Dermis blood vessel endothelial cell (primary cell): Measurements from ENCODE around the gene MYH9. TPM values are rescaled to one million over a fixed set of nuclear protein-coding genes. Genes with fewer than 3 reads are reported as not detected.

Experiments
- DNase-seq: peaks from one replicate; pipeline ENCODE4 v3.0.0; 2010
- total RNA-seq: library from RNA; depleted of rRNA; stranded (reverse); fragments of >200 nt; gene quantifications from 2 replicates; pipeline ENCODE4 v1.2.3, GENCODE V29; 2014

The MYH9 gene
- total RNA-seq, 1 donor from 2014 or later: 803 TPM

DNA sequence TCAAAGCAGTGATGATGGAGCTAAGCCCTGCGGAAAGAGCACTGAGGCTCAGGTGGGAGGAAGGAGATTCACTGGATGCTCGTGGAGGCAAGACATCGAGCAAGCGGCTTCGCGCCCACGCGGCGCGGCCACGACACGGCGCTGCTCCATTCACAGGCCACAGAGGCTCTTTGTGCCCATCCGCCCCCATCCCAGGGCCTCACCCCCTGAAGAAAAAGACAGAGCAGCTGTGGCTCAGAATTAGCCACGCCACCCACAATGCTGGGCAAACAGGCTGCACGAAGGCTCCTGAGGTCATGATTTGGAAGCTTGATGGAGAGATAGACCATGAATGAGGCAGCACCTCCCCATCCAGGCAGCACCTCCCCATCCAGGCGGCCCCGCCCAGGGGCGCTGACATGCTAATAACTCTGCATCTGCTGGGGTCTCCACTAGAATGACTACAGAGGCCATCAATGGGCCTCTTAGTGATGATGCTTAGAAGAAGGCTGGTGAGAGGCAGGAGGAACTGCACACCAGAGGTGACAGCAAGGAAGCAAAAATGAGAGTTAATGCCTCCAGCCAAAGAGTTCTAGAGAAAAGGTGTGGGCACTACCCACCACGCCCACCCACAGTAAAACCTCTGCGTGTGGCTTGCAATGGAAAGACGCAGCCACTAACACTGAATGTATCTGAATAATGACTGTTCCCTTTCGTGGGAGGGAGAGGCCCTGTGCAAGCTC is 43.5 kb downstream of the MYH9 start:
- no peak for DNase-seq

DNA sequence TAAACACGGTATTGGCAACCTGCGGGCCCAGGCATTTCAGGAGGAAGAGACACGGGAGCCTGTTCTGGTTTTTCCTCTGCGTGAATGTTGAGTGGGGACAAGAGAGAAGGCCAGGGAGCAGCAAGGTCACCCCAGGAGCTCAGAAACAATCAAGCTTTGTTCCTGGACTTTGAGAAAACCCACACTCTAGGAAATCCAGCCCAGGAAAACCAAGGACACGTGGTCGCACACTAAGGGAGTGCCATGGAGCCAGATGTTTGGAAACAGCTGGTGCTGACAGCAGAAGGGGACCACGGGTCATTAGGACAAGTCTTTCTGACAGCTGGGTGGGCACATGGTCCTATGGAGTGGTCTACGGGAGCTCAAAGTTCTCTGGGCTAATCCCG is 44.1 kb downstream of the MYH9 start:
- DNase-seq: peak; percentile 65

DNA sequence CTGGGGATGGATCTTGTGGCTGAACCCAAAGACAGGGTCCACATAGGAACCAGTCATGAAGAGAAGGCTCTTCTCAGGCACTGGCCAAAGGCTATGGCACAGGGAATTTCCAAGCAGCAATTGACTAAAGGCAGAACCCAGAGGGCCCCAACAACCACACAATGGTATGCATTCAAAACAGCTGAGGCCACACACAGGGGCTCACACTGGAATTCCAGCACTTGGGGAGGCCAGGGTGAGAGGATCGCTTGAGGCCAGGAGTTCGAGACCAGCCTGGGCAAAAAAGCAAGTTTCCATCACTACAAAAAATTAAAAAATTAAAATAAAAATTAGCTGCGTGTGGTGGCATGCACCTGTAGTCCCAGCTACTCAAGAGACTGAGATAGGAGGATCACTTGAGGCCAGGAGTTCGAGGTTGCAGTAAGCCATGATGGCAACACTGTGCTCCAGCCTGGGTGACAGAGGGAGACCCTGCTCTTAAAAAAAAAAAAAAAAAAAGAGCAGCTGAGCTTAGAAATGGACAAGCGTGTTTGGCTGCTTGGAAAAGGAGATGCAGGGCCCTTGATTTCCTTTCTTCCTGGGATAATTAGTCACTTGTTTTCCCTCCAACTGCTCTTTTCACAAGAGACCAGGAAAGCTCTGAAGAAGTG is 44.6 kb downstream of the MYH9 start:
- no peak for DNase-seq

DNA sequence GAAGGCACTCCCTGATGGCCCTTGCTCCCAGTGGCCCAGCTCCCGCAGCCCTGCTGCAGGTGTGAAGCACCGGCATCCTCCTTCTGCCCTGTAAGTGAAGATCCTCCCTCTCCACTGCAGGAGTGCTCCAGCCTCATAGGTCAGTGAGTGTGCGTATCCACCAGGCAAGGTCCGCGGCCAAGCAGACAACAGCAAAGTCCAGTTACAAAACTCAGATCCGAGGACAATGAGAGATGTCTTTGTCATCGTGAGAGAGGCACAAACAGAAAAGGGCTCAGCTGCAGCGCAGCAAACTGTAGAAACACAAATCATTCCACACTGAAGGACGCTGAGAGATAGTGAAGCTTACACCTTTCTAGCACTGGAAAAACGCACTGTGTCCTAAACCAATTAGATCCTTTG is 46.1 kb downstream of the MYH9 start:
- no peak for DNase-seq

DNA sequence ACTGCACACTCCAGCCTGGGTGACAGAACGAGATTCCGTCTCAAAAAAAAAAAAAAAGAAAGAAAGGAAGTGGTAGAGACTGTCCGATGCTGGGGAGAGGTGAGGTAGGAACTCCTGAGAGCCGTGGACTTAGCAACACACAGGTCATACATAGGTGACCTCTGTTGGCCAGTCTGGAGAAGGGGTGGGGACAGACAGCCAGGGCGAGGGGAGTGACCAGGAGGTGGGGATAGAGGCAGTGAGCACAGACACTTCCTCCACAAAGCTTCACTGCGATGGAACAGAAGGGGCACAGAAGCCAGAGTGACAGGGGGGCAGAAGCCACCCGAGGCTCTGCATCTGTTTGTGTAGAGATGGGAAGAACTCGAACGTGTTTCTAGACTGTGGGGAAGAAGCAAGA is 47.1 kb downstream of the MYH9 start:
- no peak for DNase-seq

DNA sequence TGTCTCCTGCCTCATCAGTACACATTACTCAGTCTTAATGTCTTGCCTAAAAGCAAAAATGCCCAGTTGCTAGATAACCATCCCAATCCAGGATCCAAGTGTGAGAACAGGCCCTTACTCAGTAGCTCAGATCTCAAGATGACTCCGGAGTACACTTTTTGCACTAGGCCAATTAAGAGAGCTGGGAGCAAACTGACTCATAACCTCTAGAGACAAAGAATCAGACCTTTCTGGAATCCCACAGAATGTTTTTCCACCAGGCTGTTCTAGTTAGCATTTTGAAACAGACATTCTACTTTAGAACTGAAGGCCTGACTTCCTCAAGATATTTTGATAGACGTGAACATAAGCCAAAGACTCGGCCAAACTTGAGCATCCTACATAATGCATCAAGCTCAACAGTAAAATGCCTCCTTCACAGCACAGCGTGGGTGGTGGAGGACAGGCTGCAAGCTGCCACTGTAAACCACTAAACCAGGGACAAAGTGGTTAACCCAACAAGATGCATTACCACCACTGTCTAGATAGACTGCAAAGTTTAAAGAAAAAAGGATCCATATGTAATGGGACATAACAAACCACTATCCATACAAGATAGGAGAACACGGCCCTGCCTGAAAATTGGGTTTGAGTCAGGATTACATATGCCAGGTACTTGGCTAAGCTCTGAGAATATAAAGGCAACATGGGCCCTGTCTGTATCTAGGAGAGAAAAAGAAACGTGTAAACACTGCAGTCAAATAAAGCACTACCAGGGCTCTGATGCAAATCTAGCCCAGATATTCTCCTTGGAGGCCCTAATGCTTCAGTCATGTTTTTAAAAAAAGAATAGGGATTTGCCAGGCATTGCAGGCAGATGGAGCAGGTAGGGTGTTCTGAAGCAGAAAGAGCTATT is 48.3 kb downstream of the MYH9 start:
- peak; percentile 73 for DNase-seq

DNA sequence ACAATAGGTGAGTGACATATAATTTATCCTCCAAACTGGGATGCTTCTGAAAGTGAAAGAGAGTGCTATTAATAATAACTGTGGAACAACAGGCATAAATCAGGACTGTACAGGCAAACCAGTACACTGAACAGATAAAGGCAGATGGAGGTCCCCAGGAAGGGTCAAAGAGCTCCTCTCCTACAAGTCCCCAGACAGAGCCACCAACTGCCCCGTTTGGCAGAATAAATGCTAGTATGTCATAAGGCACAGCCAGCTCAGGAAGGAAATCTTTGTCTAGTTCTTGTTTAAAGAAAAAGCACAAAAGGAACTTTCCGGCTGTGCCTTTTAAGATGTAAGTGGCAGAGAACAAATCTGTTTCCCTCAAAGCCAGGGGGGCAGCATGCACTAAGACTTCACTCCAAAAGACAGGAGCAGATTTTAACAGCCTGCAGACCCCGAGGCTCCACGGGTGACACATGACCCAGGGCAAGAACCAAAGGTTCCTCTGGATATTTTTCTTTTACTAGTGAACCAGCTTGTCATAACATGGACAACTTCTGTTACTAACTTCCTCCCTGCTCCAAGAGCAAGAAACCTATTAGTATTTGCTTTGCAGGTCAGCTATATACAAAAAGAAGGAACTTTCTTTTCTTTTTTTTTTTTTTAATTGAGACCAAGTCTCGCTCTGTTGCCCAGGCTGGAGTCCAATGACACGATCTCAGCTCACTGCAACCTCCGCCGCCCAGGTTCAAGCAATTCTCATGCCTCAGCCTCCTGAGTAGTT is 50.2 kb downstream of the MYH9 start:
- no peak for DNase-seq

DNA sequence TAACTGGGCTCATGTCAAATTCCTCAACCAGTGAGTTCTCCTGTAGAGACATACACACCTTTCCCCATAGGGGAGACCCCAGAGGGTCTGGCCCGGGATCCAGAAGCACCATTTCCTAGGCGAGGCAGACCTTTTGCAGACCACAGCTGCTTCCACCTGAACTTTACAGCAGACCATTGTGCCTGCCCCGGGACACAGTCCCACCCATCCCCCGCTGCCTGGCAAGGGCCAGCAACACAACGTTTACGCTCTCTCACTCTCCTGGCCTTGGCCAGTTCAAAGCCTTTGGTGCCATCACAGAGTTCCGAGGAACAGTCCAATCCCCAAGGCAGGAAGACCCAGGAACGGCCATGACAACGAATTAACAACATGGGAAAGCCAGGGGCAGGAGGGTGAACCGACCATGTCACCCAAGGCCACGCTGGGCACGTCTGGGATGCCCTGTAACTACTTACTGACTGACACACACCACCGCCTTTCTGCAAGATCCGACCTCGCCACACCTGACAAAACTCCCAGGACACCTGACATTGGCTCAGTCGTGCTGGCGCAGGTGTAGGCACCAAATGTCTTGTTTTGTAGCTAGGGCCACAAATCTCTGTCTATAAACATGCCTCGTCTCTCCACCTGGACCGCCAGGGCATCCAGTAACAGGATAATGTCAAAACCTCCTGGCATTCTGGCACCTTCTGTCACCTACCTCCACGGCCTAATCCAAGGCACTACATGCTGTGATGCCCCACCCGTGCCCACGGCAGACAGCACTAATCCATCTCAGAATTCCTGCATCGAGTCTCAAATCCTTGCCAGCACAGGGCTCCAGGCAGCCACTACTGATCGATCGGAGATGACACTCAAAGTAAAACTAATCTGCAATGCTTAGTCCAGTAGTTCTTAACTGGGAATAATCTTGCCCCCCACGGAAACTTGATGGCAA is 51.3 kb downstream of the MYH9 start:
- no peak for DNase-seq

DNA sequence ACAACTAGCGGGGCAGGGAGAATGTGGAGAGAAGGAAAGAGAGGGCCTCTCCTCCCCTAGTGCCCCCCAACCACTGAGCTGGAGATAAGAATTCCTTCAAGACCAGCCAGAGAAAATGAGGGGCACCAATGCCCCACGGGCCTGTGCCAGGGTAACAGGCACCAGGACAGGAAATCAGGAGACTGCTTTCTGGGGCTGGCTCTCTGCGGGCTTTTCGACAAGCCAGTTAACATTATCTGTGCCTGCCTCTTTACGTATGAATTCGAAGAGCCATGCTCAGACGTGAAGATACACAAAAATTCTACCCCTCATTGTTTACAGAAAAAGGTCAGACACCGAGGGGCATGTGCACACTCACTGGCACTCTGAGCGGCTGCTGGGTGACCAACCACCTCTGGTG is 52.1 kb downstream of the MYH9 start:
- no peak for DNase-seq

DNA sequence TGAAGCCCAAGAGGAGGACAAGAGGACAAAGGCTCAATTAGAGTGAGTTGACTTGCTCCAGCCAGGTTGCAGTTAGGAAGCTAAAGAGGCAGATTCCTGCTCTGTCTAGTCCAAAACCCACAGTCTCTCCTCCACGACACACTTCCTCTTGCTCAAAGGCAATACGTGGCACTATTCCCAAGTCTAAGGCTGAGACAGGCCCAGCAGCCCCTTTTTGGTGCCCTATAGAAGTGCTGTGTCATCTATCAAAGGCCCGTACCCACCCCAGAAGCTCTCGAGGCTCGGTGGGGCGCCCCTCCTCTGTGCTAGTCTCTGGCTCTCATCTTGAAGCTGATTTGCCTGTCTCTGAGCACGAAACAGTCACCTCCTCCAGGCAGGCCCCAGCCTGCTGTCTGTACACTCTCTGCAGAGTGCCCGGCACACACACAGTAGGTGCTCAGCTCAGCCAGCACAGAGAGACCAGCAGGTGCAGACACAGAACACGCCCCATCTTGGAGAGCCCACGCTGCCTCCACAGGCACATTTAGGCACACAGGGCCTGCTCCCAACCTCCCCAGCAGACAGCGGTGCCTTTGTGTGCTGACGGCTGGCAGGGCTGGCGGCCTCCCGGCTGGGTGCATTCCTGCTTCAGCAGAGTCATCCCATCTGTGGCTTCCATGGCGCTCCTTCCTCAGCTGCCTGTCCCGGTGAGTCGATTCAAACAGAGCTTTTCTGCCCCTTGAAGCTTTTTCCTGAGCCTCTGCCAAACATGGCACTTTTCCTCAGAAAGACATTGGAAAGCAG is 52.8 kb downstream of the MYH9 start:
- DNase-seq: peak; percentile 57

DNA sequence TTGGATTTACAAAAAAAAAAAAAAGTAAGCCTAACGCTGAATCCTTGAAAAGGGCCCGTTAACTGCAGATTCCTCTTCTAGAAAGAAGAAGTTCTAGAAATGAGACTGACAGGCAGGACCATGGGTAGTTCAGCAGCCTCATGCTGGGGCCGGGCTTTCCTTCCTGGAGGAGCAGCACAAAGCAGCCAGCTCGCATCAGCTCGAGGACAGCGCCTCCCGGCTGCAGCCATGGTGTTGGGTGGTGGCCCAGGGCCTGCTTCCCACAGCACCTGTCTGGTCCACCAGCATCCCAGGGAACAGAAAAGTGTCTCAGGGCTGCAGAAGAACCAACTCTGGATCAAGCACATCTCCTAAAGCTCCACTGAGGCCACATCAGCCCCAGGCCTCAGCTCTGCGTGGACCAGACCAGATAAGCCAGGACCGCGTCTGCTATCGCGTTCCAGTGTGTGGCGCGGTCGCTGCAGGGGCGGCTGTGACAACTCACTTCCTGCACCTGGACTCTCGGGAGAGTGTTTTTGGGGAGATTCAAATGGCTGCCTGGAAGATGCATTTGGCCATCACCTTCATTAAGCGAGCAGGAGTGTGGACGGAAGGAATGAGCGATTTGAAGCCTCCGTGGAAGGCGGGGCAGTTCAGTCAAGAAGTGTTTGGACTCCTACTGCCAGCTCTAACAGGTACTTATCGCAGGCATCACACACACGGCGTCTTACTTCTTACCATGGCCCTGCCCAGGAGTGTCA is 53.5 kb downstream of the MYH9 start:
- DNase-seq: peak; percentile 63

DNA sequence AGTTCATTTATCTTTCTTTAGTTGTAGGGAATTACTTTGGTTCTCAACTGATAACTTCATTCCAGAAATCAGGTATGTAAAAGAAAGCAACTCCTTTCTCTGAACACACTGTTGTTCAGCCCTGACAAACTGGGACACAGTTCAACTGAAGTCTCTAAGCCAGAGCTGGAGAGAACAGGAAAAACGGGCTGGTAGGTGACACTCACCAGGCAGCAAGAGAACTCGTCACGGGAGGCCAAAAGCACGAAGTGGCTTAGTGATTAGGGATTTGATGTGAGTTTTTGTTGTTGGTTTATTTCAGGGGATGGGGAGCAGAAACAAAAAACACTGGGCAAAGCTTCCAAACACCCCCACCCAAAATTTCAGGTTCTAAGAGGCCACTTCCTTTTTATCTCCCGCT is 54.1 kb downstream of the MYH9 start:
- DNase-seq: no peak

DNA sequence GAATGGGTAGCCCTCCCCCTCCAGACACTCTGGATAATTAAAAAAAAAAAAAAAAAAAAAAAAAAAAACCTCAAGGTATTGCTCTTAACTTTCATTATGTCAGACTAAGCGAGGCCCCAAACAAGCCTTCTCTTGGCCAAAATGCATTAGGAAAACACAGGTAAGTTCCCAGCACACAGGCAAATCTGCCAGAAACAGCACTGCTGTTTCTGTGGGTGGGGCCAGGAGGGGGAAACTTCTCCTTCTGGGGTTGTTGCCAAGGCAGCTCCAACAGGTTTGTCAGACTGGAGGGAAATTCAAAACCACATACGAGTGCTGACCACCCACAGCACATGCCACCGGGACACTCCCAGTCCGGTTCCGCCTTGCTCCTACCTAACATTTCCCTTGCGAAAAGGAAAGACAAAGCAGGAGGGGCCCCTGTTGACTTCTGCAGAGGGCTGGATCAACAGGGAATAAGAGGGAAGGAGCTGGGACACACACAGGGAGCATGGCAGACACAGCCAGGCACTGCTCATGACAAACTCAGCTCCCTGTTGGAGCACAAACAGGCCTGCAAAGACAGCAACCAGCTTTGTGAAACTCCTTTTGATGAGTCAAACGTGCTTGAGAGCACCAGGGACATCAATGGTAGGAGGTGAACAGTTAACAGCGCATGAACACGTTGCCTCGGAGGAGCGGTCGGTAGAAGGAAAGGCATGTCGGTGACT is 55.0 kb downstream of the MYH9 start:
- DNase-seq: peak; percentile 73

DNA sequence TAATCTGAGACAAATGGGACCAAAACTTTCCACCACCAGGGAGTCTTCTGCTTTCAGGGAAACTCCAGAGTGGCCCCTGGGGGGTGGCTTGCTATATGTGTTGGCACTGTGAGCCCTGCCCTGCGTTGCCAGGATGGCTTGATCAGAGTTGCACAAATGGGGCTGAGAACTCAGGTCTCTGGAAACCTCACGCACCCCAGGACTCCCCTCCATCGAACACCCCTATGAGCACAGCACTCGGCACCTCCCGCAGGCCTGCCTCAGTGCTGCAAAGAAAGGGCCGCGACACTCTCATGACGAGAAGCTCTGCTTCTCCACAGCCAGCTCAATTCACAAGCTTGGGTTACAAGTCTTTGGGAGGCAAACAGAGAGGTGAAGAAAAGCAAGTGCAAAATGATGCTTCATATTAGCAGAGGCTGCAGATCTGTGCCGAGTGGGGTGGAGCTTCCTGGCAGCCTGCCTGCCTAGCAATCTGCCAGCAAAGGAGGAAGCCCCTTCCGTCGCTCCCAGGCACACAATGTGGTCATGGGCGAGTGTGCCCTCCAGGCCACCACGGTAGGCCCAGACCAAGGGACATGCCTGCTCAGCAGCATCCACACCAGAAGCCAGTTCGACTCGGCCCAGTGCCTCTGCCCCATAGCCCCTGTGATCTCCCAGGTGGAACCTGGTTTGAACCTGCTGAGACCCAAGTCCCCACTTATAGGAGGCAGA is 55.7 kb downstream of the MYH9 start:
- peak; percentile 71 for DNase-seq

DNA sequence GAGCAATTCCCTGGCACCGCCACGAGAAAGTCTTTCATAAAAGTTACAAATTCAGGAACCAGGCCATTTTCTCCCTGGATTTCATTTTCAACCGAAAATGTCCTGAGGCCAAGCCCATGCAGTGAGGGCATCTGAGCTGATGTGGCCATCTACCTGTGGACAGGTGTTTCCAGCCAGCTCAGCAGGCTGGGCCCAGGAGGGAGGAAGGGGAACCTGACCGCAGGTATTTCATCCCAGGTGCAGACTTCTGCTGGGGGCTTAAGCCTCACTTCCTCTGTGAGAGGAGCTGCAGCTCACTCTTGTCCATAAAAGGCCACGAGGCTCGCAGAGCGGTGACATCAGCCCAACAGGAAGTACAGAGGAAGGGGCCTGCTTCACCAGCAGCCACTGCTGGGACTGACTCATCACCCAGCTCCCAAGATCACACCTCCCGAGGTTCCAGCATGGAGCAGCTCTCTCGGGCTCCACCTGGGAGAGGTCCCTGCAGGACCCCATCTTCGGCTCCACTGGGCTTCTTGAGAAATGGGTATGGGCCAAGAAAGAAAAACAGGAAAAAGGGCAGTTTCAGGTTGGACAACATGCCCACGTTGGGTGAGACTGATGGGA is 56.4 kb downstream of the MYH9 start:
- DNase-seq: peak; percentile 98

DNA sequence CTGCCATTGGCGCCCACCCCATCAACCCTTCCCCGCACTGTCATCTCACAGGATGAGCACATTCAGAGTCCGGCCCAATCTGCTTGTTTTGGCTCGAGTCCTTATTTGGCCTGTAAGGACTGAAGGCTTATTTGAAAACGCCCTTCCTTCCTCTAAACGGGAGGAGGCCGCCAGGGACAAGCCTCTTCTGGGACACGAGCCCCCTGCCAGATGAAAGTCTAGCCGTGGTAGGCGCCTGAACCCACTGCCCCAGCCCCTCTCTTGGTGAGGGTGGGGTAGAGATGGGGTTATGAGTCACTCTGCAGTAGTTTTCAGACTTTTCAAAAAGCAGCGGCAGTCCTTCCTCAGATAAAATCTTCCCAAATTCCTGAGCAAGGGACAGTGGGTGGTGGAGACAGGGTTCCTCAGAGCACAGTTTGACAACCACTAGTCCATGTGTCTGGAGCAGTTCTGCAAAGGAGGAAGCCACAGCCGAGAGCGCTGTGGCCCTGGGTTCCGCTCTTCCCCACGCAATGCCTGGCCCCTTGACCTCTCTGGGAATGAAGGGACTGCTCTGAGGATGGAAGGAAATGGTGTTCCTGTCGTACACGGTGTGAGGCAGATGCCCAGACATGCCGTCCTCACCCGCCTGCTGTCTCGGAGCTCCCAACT is 57.0 kb downstream of the MYH9 start:
- DNase-seq: peak; percentile 79

DNA sequence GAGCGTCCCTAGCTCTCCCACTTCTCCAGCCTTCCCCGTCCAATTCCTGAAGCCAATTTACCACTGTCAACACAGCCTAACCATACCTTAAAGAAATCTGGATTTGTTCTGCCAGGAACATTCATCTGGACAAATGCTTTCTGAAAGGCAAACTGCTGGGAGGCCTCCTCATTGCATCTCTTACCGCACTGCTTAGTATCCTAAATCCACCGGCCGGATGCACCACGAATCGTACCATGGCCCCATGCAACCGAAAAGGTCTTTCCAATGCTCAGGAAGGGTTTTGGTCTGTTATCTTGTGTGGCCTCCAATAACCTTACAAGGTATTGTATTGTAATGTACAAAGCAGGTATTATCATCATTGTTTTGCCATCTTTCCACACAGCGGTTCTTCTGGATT is 57.6 kb downstream of the MYH9 start:
- DNase-seq: no peak
